Measurements from ENCODE around the gene BMAL1.

DNA sequence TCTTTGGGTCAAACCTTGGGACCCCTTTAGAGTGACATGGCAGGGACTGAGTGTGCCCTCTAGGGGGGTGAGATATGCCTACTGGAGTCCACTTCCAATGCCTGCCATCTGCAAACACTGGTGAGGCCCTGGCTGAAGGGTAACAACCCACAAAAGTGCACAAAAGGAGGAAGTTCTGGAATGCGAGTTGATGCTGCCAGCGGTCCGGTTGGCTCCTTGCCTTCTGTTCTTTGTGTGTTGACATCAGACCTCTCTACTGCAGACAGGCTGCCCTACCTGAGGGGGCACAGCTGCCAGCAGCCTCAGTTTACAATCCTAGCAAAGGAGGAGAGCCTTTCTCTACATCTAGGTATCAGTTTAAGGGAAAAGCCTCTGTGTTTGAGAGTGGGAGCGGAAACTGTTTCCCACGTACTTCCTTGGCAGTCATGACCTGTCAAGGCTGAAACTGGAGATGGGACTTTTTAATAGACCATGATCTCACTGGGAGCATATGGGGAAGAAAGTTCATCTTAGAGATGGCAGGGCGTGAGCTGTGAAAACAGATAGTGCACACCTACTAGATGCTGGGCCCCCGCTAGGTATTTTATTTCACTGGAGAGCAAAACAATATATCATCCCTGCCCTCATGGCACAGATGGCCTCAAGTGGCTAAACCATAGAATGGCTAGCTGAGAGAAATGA, 27.2 kb downstream of the BMAL1 start:
- no peak for TF ChIP-seq CTCF (optimal IDR thresholded peaks at IDR 0.05 in 1 of 3, IDR thresholded peaks at IDR 0.05 in 1 of 3, conservative IDR thresholded peaks at IDR 0.05 in 1 of 3; ENCODE audit: extremely low read depth in 1 of 3, insufficient read depth in 2 of 3, low read length in 3 of 3)
- TF ChIP-seq EZH2 (IDR thresholded peaks at IDR 0.05; ENCODE audit: low read length) = no peak

Data from keratinocyte (primary cell).